NCI-H524 treated with DMSO at 0.1 percent for 48 hours (cell line): ENCODE data around the gene VWF.

Experiments used
- DNase-seq: peaks from one replicate; lab custom pipeline; 2025; lab: John Stamatoyannopoulos, UW

VWF gene

DNA sequence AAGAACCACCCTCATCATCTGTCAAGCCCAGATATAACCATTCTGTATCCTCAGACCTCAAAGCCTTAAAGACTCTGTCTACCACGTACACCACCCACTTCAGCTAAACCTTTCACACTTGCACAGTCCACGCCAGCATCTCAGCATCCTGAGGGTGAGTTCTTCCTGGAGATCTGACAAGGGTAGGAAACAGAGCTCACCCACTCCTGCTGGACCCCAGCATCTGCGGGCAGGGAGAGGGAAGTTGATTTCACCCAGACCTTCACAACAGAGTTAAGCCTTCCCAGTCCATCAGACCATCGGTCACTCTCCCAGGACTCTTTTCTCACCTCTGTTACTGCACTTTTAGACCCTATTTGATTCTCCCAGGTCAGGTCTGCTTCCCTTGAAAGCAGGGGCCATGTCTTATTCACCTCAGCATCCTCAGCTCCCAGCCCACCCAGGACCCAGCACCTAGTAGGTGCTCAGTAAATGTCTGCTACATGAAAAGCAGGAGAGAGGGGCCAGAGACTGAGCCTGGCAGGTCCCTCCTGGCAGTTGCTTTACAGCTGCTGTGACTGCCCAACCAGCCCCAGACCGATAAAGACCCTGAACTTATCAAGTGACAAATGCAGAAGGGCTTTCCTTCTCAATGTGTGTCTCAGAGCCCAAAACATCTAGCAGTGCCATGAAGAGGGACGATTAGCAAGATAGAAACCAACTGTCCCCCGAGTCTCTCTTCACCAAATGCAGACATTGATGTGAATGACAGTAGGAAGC, 213.5 kb downstream of the VWF start:
- DNase-seq = peak; percentile 18

DNA sequence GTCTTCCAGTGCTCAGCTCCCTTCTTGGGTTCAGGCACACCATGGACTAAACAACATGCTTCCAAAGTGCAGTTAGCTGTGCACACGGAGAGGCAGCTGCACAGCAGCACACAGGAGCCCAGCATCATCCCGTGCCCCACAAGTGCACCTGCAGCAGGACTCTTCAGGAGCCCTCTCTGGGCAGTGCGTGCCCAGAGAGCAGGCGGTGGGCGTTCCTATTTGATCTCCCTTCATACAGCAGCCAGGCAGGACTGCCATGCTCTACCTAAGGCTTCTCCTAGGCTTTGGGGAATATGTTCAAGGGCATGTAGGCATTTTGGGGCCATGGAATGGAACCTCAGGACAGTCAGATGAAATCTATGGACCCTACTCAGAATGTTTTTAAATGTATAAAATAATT, 214.9 kb downstream of the VWF start:
- no peak for DNase-seq

DNA sequence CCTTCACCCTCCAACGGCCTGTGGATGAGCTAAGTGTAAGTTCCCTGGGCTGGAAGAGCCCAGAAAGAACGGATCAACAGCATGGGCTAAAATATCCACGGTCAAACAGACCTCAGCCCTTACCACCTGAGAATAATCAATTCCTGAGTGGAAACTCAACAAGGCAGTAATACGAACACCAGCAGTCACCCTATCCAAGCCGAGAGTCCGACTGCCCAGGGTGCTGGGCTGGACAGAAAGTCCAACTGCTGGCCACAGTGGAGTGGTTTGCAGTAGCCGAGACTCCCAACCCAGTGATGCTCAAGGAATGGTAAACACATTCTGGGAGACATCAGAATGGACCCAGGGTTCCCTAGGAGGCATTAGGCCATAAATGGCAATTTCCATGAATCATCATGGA, 216.2 kb downstream of the VWF start:
- no peak for DNase-seq

DNA sequence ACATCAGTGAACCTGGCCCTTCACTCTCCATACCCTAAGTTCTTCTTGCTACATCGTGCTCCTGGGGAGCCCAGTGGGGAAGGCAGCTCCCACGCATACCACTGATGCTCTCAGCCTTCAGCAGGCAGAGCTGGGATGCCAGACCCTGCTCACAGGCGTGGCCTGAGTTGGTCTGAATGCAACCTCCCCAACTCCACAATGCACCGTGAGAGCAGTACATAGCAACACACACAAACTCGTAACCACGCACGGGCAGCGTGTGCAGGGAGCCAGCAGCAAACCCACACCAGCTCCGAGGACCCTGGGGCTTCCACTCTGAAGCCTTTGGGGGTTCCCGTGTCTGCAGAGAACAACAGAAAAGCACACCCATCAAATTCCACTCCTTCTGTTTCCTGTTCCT, 216.7 kb downstream of the VWF start:
- DNase-seq = no peak

DNA sequence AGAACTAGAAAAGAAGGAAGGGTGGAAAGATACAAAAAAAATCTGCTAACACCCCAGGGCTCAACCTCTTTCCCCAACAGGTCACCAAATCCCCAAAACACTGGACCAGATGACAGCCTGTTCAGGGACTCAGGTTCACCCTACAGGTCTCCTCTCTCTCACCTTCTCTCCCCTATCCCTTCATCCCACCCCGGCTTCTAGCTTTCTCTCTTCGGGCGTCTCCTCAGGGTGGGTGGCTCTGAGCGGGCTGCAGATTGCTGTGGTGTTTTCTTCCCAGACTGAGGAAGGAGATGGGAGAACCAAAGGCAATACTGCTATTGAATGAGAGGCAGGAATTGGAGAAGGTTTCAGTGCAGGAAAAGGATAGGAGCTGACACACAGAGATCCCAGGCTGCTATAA, 218.7 kb downstream of the VWF start:
- no peak for DNase-seq

DNA sequence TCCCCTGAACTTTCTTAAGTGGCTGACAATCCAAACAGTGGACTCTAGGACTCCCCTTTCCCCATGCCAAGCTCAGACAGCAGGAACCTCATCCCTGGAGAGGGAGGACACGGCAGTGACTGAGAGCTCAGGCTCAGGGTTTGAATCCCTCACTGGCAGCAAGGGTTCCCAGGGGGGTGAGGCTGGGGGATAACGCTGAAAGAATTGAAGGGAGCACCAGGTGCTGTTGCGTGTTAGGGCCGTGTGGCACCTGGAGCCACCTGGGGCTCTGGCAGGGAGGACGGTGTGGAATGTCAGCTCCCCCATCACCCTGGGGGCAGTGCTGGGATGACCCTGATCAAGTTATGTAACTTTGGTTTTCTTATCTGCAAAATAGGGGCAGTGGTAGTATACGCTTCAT, 219.5 kb downstream of the VWF start:
- DNase-seq = no peak

DNA sequence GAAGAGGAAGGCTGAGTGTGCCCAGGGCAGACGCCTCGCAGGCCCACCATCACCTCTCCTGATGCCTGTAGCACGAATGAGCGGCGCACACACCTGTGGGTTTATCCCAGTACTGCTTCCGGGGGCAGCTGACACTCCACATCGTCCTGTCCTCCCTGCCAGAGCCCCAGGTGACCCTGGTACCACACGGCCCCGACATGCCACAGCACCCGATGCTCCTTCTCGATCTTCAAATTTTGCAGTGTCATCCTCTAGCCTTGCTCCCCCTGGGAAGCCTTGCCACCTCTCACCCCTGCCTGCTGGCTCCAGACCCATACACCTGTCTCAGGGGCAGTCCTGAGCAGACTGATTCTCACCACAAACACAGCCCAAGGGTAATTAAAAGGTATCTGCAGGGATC, 220.0 kb downstream of the VWF start:
- DNase-seq = no peak

DNA sequence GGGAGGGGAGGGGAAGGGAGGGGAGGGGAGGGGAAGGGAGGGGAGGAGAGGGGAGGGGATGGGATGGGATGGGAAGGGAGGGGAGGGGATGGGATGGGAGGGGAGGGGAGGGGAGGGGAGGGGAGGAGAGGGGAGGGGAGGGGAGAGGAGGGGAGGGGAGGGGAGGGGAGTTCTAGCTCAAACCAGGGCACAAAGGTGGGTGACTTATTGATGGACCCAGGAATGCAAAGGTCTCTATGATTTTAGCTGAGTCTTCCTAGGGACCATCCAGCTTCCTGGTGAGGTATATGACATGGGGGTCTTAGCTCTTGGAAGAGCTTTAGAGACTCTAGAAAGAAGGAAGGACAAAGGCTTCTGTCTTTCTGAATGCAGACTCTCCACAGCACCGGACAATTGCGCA, 221.7 kb downstream of the VWF start:
- no peak for DNase-seq

DNA sequence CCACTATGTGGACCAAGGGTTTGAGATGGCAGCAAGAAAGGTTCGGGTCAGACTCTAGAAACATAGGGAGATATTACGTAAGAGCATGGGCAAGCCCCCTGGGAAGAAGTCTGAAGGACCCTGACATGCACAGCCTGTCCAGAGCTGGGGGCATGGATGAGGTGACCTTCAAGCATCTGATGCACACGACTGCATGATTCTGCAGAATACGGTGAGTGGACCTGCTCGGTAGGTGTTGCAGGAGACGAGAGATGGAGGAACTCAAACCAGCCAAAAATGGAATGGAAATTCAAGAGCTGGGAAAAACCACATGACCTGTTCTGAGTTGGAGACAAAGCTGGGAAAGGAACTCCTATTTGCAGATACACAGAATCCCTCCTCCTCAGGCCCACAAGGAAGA, 223.1 kb downstream of the VWF start:
- DNase-seq = no peak

DNA sequence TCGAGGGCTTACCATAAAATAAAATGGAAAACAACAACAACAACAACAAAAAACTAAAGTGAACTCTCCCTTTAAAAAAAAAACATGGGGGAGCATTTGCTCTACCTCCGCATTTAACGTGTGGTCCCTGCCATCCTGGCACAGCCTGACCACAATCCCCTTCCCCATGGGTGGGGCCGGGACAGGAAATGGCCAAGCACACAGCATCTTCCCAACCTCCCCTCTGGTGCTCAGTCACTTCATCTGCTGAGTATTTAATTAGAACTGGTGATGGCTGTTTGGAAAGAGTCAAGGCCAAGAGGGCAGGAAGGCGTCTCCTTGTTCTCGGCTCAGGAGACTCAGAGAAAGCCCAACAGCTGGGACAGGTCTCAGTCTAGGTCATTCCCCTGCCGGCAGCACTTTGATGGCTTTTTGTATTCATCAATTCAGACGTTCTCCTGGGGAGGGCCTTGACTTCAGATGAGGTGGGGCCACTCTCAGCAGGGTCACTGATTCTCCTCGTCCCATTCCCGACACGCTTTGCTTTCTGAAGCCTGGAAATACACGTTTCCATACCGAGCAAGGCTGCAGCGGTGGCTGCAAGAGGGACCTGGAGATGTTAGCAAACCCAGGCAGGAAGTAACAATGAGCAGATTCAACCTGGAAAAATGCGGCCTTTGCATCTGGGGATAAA, 223.8 kb downstream of the VWF start:
- DNase-seq = no peak

DNA sequence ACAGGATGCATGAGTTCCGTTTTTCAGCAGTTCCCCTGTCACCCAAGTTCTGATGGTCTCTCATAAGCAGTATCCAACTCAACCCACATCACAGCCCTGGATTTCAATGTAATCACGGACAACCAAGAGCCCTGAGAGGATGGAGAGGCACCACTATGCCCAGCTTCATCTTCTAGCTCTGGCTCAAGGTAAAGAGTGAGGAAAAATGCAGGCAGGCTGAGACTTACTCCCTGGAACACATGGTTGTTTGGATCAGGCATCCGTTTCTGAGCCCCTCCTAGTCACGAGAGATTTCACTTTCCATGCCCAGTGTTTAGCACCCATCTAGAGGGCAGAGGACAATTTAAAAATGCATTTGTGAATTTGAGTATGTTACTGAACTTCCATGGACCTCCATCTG, 224.4 kb downstream of the VWF start:
- no peak for DNase-seq

DNA sequence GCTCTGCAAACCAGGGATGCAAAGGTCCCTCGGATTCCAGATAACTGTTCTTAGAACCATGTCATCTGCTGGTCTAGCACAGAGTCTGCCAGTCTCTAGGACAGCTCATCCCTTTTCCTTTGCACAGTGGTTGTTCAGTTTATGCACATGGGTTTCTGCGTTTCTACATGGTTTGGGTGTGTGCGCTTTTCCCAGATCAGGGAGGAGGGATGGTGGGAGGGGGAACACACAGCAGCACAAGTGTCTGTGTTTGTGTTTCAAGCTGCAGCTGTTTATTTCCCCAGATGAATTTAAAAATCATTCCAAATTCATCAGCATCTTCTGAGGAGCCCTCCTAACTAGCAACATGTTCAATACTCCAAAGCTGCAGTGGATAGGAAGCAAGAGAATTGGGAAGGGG, 224.8 kb downstream of the VWF start:
- DNase-seq = no peak

DNA sequence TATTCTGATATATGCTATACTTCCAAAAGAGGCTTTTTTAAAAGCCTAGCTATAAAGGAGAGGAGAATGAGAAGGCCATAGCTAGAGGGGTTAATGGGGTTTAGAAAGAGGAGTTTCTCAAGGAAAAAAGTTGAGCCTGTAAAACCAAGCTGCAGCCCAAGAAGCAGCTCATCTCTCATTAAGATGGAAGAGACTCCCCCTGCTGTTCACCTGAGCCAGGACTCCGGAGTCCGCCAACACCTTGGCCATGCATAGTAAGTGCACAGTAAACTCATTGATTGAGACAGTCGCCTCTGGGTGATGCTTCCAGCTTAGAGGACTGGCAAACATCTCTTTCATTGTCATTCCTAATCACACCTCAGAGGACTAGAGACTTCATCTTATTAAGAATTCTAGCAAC, 225.6 kb downstream of the VWF start:
- DNase-seq = no peak
